ENCODE data around the gene KLK12.
"Not testable (repeated sequence)": the region's sequence is repeated elsewhere in the genome, so short reads cannot be mapped to it uniquely, and the experiment has no call there.

The KLK12 gene

GRCh38 chr19:51014242-51014641, 20.6 kb downstream of the KLK12 start:
- DNase-seq: no peak

DNA sequence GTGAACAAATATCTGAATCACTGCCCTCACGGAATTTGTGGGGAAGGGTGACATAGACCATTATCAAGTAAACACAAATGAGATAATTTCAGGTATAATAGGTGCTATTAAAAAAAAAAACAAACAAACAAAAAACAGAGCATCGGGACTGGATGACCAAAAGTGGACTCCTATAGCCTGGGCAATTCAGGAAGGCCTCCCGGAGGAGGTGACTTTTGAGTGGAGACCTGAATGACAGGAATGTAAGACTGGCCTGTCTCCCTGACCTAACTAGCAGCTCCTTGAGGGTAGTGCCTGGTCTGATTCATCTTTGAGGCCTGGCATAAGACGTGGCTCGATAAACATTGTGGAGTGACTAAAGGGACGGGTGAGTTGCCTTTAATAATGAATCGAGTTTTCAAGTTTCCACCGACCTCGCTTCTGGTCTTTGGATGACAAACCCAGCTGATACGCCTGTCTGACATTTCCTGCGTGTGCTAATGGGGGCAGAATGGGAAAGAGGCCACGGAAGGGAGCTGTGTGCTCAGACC, 22.1 kb downstream of the KLK12 start:
- no peak for DNase-seq

DNA sequence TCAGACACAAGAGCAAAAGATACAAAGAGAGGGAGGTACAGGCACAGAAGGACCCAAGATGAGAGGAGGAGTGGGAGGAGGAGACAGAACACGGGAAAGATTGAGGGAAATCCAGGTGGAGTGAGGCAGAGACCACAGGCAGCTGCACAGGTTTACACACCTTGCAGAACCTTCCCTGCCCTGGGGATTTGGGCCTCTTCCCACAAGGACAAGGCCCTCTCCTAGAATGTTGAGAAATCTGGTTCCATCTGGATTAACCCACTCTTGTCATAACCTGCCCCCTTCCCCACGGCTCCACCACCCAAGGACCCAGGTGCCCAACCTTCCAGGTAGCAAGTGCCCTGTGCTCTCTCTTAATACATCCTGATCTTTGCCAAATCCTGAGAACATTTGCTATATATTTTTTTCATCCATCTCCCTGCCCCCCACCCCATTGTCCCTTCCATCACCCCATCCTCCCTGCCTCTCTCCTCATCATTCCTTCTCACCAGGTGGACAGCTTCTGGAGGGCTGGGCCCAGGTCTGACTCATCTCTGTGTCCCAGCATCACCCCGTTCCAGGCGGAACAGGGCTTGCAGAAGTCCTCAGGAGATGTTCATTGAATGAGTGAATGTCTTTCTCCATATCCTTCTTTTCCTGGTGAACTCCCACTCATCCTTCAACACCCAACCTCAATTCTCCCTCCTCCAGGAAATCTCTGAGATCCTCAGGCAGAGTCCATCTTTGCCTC, 24.6 kb downstream of the KLK12 start:
- no peak for DNase-seq

- DNase-seq: no peak
Observed at GRCh38 chr19:51009061-51009891, 25.5 kb downstream of the KLK12 start.

- no peak for DNase-seq
Observed at GRCh38 chr19:51007488-51007887, 27.3 kb downstream of the KLK12 start.

DNA sequence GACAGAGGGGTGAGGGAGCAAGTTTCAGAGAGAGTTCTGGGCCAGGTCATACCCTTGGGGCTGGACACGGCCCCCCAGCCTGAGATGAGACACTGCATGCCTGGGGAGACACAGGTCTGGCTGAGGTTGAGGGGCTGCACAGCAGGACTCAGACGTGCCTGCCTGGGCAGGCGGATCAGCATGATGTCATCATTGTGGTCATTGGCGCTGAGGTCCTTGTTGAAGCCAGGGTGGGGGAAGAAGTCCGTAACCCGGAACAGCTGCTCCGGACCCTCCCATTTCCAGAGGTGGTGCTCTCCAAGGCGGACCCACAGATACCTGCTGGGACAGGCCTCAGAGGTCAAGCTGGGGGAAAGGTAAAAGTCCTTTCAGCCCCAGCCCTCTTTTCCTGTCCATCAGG, 28.4 kb downstream of the KLK12 start:
- no peak for DNase-seq

- DNase-seq: no peak
Observed at GRCh38 chr19:51005248-51005647, 29.6 kb downstream of the KLK12 start.

GRCh38 chr19:51003316-51003715, 31.5 kb downstream of the KLK12 start:
- DNase-seq: no peak

- DNase-seq: peak in 2 of 3 experiments; percentile 9 to 14
Observed at GRCh38 chr19:51002542-51003311, 32.1 kb downstream of the KLK12 start.

- DNase-seq: no peak
Observed at GRCh38 chr19:51002089-51002532, 32.7 kb downstream of the KLK12 start.

- DNase-seq: no peak
Observed at GRCh38 chr19:51001515-51001914, 33.3 kb downstream of the KLK12 start, which contains the start of gene KLK8. Gene KLK8 (minus strand): TSS chr19:51001604. CDS start chr19:51001167, 437 bp downstream.

- no peak for DNase-seq
Observed at GRCh38 chr19:51000981-51001380, 33.8 kb downstream of the KLK12 start.

DNA sequence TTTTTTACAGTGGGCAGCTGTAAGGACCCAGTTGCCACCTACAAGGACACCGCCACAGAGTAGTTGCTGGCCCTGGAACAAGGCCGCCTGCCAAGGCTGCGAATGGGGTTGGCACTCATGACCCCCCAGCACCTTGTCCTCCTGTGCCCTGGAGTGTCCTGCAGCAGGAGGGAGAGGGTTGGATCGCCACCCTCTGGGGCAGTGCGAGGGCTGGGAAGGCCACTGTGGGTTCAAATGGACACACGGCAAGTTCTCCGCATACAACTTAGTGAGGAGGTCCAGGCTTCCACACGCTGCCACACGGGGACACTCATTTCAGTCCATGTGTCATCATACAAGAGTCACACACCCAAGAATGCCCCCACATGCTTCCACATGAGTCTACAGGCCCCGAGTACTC, 34.4 kb downstream of the KLK12 start:
- no peak for DNase-seq

DNA sequence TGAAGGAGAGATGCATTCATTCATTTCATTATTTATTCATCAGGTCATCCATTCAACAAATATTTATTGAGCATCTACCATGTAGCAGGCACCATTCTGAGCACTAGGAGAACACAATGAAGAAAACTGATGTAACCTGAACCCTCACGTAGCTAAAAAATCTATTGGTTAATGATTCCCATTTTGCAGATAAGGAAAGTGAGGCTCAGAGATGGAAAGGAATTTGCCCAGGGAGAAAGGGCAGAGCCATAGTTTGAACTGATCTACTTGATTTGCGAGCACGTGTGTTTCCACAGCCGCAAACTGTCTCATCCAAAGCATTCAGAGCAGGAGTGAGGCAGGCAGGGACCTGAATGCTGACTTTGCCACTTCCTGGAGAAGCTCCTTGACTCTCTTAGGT, 36.1 kb downstream of the KLK12 start:
- DNase-seq: no peak

- DNase-seq: no peak
Observed at GRCh38 chr19:50998061-50998460, 36.7 kb downstream of the KLK12 start.

GRCh38 chr19:50994129-50994528, 40.7 kb downstream of the KLK12 start:
- DNase-seq: peak in 1 of 3 experiments; percentile 3

- no peak for DNase-seq
Observed at GRCh38 chr19:50992666-50993035, 42.2 kb downstream of the KLK12 start.

GRCh38 chr19:50984416-50984815, 50.4 kb downstream of the KLK12 start:
- not testable (repeated sequence) for DNase-seq

DNA sequence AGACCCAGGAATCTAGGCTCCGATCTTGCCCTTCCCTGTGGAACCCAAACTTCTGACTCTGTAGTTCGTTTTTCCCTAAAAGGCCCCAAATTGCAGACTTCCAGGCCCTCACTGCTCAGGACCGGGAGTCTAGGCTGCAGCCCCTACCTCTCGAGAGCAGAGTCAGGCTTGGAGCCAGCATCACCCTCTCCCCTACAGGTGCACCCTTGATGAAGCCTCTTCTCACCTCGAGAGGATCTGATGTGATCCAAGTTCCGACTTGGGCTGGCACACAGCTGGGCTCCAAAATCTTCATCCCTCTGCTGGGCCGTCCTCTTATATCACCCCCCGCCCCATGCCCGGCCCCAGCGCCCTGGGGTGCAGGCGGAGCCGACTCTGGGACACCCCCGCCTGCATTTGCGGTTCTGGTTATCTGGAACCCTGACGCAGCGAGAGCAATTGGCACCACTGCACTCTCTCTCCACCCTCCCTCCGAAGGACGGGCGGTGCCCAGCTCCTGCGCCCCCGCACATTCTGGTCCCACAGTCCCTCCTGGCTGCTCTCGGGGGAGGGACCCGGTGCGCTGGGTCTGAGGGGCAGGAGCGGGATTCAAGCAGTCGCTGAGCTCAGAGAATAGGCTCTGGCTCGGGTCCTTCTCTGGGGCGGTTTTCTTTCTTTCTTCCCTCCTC, 51.0 kb downstream of the KLK12 start, which contains the start of gene KLK7:
Gene KLK7 (minus strand): TSS at position 293 of the 668 bp plus-strand sequence. CDS start 1,518 bp downstream, outside the sequence.
- DNase-seq: no peak

GRCh38 chr19:50982186-50982585, 52.6 kb downstream of the KLK12 start:
- DNase-seq: no peak

GRCh38 chr19:50981587-50982146, 53.1 kb downstream of the KLK12 start:
- no peak for DNase-seq

DNA sequence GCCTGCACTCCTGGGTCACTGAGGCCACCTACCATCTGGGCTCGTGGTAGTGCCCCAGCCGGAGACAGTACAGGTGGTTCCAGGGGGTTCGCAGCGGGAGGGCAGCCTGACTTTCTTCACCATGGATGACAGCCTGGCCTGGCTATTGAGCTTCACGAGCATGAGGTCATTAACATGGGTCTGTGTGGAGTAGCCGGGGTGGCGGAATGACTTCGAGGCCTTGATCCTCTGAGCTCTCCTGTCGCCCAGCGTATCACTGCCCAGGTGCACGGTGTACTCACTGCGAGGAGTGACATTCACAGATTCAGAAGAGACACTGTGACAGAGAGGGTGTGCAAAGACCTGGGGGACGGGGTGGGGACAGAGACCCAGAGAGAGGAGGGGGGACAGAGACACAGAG, 54.6 kb downstream of the KLK12 start:
- no peak for DNase-seq
